HS-27A (cell line): ENCODE measurements around the gene ATAT1.

Experiments
- DNase-seq: peaks from one replicate; pipeline ENCODE4 v3.0.0-alpha.2; 2012; ENCODE audit warnings: low read depth, missing footprints

Gene ATAT1

DNA sequence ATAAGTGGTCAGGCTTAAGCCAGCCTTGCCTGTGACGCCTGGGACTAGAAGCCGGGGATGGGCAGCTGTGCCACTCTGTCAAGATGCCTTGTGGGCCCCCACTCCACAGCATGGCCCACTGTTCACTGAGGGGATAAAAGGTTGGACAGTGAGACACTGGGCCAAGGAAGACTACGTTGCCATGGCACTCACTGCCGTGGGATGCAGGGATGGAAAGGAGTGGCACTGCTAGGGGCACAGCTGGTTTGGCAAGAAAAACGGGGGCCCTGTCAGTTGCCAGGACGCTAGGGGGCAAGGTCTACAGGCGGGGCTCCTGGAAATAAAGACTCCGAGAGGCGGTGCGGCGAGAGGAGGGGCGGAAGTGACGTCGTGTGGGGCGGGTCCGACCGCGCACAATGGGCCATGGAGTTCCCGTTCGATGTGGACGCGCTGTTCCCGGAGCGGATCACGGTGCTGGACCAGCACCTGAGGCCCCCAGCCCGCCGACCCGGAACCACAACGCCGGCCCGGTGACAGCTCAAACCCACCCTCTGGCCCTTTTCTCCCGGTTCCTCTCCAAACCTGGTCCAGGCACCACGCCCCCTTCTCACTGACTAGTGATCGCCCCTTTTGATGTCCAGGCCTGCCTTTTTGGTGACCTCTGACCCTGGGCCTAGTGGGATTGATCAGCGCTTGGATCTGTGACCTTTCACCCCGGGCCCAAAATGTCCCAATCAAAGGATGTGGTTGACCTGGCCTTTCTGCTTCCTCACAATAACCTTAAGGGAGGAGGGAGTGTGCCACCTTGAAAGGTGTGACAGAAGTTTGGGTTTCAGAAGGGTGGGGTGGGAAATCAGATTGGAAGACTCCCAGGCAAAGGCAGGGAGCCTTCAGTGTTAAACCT is at the start of gene ATAT1:
ATAT1 (plus strand) TSS at position 391 of the 883 bp plus-strand sequence.
- no peak for DNase-seq

DNA sequence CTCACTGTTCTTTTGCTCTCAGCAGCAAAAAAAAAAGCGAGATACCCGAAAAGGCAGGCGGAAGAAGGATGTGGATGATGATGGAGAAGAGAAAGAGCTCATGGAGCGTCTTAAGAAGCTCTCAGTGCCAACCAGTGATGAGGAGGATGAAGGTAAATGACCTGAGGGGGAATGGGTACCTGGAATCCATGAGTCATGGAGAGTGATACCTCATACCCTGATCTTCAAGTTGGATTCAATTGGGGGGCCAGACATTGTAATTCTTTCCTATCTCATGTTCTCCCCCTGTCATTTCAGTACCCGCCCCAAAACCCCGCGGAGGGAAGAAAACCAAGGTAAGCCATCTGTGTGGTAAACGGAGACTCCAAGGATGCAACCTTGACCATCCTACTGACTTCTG is 48.6 kb upstream of the ATAT1 start:
- DNase-seq = no peak

- no peak for DNase-seq
These were observed 42.8 kb upstream of the ATAT1 start for GRCh38 chr6:30583921-30584320.

DNA sequence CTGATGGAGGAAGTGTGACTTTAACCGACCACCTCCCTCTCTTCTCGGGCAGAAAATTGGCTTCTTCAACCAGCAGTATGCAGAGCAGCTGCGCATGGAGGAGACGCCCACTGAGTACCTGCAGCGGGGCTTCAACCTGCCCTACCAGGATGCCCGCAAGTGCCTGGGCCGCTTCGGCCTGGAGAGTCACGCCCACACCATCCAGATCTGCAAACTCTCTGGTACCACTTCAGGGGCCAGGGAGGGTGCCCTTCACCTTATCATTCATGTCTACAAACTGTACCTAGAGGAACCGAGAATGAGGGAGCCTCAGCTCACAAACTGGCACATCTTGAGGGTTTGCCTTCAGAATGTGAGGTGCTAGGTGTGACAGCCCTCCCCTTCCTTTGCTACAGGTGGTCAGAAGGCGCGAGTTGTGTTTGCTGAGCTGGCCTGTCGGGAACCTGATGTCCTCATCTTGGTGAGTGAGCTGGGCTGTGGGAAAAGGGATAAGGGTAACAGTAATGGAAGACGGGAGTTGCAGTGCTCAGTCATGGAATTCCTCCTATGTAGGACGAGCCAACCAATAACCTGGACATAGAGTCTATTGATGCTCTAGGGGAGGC is 36.8 kb upstream of the ATAT1 start:
- no peak for DNase-seq

- DNase-seq = no peak
These were observed 36.2 kb upstream of the ATAT1 start for GRCh38 chr6:30590509-30590908.

GRCh38 chr6:30591008-30591407 is 35.7 kb upstream of the ATAT1 start:
- no peak for DNase-seq

- no peak for DNase-seq
These were observed 34.4 kb upstream of the ATAT1 start for GRCh38 chr6:30592287-30592686.

- DNase-seq = peak; percentile 71
These were observed 29.1 kb upstream of the ATAT1 start for GRCh38 chr6:30597315-30598144.

DNA sequence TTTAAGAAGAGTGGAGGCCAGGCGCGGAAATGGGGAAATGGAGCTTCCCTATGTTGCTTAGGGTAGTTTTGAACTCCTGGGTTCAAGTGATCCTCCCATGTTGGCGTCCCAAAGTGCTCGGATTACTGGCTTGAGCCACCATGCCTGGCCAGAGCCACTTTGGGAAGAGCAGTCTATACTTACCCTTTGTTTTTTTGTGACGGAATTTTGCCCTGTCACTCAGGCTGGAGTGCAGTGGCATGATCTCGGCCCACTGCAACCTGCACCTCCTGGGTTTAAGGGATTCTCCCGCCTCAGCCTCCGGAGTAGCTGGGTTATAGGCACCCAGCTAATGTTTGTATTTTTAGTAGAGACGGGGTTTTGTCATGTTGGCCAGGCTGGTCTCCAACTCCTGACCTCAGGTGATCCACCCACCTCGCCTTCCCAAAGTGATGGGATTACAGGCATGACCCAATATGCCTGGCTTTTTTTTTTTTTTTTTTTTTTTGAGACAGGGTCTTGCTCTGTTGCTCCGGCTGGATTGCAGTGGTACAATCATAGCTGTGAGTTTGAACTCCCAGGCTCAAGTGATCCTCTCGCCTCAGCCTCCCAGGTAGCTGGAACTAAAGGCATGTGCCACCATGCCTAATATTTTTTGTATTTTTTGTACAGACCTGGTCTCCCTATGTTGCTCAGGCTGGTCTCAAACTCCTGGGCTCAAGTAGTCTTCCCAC is 27.6 kb upstream of the ATAT1 start:
- no peak for DNase-seq

GRCh38 chr6:30599625-30600324 is 26.9 kb upstream of the ATAT1 start:
- DNase-seq = no peak

DNA sequence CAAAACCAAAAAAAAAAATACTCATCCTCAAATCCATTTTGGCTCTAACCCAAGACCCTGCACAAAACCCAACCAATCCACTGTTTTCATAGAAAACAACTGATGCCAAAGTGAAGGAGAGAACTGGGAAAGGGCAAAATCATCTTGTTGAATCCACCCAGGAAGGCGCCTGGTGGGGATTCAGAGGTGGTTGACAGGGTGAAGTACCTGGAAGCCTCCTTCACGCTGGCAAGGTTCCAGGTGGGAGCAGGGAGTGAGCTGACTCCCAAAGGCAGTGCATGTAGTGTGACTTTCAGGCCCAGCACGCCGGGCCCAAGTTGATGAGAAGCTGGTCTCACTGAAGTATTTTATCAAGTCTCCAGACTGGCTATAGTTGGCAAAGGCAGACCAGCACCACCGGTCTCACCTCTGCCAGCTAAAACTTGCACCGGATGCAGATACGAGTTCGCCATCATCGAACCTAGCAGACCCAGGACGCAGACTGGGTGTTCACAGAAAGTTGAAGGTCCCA is 26.2 kb upstream of the ATAT1 start:
- DNase-seq = no peak

- no peak for DNase-seq
These were observed 25.2 kb upstream of the ATAT1 start for GRCh38 chr6:30601436-30601814.

DNA sequence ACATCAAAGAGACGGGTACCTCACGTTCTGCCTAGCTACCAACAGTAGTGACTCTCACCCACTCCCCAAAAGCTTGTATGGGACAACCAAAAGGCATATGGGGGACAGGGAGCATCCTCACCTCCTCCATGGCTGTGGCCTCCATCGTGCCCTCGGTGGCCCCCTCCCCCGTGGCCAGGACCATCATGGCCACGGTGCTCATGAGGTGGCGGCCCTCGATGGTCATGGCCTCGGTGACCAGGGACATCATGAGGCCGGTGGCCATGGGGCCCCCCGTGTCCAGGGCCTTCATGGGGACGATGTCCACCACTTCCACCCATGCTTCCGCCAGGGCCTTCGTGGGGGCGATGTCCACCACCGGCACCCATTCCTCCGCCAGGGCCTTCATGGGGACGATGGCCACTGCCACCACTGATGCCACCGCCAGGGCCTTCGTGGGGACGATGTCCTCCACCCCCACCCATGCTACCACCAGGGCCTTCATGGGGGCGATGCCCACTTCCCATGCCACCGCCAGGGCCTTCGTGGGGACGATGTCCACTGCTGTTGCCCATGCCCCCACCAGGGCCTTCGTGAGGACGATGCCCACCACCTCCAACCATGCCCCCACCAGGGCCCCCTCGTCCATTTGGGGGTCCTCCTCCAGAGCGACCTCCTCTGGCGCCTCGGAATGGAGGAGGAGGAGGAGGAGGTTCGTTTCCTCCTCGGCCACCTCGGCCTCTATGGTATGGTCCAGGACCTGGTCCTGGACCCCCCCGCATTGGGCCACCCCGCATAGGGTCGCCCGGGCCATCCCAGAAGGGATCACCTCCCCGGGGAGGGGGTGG is 24.6 kb upstream of the ATAT1 start:
- DNase-seq = no peak

DNA sequence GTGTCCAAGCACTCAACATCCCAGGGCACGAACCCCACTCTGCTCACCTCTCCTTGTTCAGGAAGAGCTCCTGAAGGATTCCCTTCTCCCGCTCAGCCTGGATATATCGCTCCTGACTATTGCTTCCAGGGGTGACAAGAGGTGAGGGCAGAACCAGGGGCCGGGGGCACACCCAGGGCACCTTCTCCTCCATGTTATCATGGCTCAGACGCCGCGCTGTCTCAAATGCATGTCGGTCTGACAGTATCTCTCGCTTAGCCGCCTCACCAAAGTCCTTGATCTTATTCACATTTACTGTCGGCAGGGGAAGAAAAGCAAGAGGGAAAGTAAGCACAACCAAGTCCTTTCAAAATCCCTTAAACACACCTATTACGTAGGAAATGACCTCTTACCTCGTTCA is 22.7 kb upstream of the ATAT1 start:
- no peak for DNase-seq

DNA sequence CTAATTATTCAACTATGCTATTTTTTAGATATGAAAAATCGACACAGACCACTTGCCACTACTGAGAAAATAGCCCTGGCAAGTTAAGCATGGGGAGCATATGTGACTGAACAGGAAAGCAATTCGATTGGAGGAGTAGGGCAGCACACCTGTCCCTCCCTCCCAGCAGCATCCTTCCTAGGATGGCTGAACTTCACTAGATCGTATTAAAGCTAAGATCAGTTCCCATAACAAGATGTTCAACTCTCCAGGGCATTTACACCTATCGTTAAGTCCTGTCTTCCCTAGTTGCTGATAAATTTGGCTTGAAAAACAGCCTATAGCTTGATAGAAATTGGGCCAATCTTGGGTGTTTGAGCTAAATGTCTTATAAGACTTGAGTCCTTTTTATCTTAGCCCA is 16.6 kb upstream of the ATAT1 start:
- no peak for DNase-seq

DNA sequence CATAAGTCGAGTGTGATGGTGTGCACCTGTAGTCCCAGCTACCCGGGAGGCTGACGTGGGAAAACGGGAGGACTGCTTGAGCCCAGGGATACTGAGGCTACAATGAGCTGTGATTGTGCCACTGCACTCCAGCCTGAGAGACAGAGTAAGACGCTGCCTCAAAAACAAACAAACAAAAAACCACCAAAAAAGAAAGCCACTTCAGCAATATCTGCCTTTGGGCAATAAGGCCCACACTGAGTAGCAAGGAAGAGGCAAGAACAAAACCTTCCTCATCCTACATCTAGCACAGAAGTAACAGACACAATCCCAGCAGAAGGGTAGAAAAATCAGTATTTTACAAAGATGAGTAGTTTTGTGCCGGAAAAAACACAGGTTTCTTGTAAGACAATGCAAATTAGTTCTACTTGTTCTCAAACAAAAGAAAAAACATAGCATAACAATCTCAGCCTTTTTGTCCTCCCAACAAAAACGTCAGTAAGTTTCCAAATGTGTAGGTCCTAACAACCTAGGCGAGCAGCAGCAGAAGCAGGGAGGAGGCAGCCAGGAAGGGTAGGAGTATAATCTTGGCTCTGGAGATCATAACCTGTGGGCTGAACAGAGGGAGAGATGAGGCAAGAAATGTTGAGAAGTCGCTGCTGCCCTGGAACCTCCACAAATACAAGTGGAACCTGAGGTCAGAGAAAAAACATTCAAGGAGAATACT is 15.4 kb upstream of the ATAT1 start:
- DNase-seq = no peak

- no peak for DNase-seq
These were observed 14.8 kb upstream of the ATAT1 start for GRCh38 chr6:30611856-30612194.

GRCh38 chr6:30612213-30612612 is 14.5 kb upstream of the ATAT1 start:
- no peak for DNase-seq

DNA sequence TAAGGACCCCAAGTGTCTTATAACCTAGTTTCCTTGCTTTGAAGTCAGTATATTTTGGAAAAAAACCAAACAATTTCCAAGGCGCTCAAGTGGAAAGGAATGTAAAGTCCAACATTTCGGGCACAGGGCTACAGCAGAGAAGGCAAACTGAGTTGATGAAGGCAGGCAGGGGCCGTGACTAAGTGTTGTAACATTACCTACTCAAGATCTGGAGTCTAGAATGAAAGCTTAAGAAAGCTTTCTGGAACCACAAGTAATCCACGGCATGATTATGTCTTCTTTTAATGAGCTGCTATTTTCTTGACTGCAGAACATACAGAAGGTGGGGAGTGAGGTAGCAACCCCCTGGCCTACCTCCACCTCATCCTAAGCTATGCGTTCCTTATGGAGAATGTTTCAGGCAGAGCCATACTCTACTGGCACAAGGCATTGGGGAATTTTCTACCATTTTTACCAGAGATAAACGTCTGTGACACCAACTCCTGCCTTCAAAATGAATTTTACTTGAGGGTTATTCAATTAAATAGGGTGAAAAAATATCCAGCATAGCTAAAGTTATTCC is 13.9 kb upstream of the ATAT1 start:
- no peak for DNase-seq
